Activated T-cell treated with anti-CD3 and anti-CD28 coated beads, Interleukin-2, amount 50 U/mL, for 72 hours (primary cell): ENCODE results near the gene SLC25A1. TPM values are rescaled to one million over a fixed set of nuclear protein-coding genes. Genes with fewer than 3 reads are reported as not detected.

Experiments used
- ATAC-seq, 2 donors: fragments of 150-1000 bp; cut with Tn5 transposase; replicated peaks in 1 of 2; 2 replicates each; pipeline ENCODE4 v1.10.0; 2021; ENCODE audit warnings: moderate library complexity in 2 of 2, mild to moderate bottlenecking in 1 of 2
- DNase-seq, 2 donors: peaks; one replicate each; pipeline ENCODE4 v3.0.0; 2021 to 2022; ENCODE audit warnings: mixed read lengths in 1 of 2
- H3K27ac Mint-ChIP-seq: one replicate; pipeline ENCODE4 v1.8.0; 2022; ENCODE audit warnings: mild to moderate bottlenecking, moderate library complexity, mixed read lengths
- H3K27me3 Mint-ChIP-seq: one replicate; pipeline ENCODE4 v1.8.0; 2022; ENCODE audit warnings: low read depth, mixed read lengths
- H3K36me3 Mint-ChIP-seq, 2 donors: one replicate each; pipeline ENCODE4 v1.8.0; 2022; ENCODE audit warnings: mixed read lengths in 2 of 2, mild to moderate bottlenecking in 1 of 2; ENCODE audit not compliant: insufficient read depth in 2 of 2
- H3K4me1 Mint-ChIP-seq: one replicate; pipeline ENCODE4 v1.8.0; 2022; ENCODE audit warnings: low read depth, mixed read lengths
- H3K4me3 Mint-ChIP-seq, 2 donors: one replicate each; pipeline ENCODE4 v1.8.0; 2022; ENCODE audit warnings: mild to moderate bottlenecking in 2 of 2, mixed read lengths in 2 of 2, moderate library complexity in 2 of 2
- H3K9me3 Mint-ChIP-seq, 2 donors: one replicate each; pipeline ENCODE4 v1.8.0; 2022; ENCODE audit warnings: mixed read lengths in 2 of 2
- total RNA-seq, 2 donors: library from RNA; stranded (reverse); gene quantifications; one replicate each; pipeline ENCODE4 v1.2.3, GENCODE V29; 2022

SLC25A1 gene
- total RNA-seq, 2 donors from 2014 or later: 34.3 TPM

GRCh38 chr22:19201130-19201868 is 22.8 kb upstream of the SLC25A1 start:
- Mint-ChIP-seq H3K4me3 (no peak overlapping the region), H3K9me3 (peaks cover 2% of the 10 kb centered on the region in 2 donors), H3K4me1 (no peaks in the 10 kb centered on the region), H3K27me3 (no peaks in the 10 kb centered on the region), H3K36me3 (no peaks in the 10 kb centered on the region), H3K27ac (no peak overlapping the region)
- DNase-seq (no peak), ATAC-seq (no peak)

- H3K27ac Mint-ChIP-seq: no peak overlapping the region
- DNase-seq: no peak
- H3K27me3 Mint-ChIP-seq: no peaks in the 10 kb centered on the region
- peaks cover 2% of the 10 kb centered on the region in 2 donors for H3K9me3 Mint-ChIP-seq
- H3K4me3 Mint-ChIP-seq: no peak overlapping the region
- H3K4me1 Mint-ChIP-seq: no peaks in the 10 kb centered on the region
- H3K36me3 Mint-ChIP-seq: no peaks in the 10 kb centered on the region
- ATAC-seq: no peak
Measured at GRCh38 chr22:19199479-19199878, 20.9 kb upstream of the SLC25A1 start.

- Mint-ChIP-seq H3K27me3 (no peaks in the 10 kb centered on the region), H3K4me1 (no peaks in the 10 kb centered on the region)
Measured at GRCh38 chr22:19197997-19198865, 19.7 kb upstream of the SLC25A1 start.

DNA sequence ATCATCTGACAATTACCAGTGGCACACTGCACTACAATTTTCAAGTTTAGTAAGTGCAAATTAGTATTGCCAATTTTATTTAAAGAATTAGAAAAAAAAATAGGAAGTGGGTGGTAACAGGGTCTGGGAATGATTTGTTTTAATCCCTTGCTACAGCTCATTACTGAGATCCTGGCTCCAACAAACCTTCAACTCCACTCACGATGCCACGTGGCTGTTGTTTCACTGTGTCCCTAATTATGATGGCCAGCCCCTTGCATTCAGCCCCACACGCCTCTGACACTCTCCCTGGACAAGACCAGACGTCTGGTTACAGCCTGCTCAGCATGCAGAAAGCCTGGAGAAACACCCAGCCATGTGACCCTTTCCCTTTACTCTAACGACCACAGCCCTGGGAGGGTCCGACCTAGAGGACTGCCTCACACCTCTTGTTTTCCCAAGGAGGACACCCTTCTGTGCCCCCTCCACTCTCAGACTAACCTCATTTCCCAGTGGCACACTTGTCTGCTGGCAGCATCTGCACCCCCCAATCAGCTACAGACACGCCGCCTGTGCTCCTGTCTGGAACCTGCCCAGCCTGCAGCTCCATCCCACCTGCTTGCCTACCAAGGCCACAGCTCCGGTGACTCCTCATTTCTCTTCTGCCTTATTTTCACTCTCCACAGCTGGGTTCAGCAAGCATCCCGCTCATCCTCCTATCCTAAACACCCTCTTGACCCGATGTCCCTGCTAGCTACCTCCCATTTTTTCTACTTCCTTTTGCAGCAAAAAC is 18.5 kb upstream of the SLC25A1 start:
- H3K4me1 Mint-ChIP-seq: no peaks in the 10 kb centered on the region
- H3K36me3 Mint-ChIP-seq: no peaks in the 10 kb centered on the region
- H3K27ac Mint-ChIP-seq: no peak overlapping the region
- no peak for ATAC-seq
- H3K9me3 Mint-ChIP-seq: no peaks in the 10 kb centered on the region
- no peak overlapping the region for H3K4me3 Mint-ChIP-seq
- H3K27me3 Mint-ChIP-seq: no peaks in the 10 kb centered on the region
- no peak for DNase-seq

More at GRCh38 chr22:19197997-19198865, 19.7 kb upstream of the SLC25A1 start:
- no peak for ATAC-seq
- DNase-seq: no peak
- Mint-ChIP-seq H3K4me3 (no peak overlapping the region), H3K36me3 (no peaks in the 10 kb centered on the region), H3K27ac (no peak overlapping the region), H3K9me3 (peaks cover 2% of the 10 kb centered on the region in 2 donors)

- H3K4me3 Mint-ChIP-seq: no peak overlapping the region
Measured at GRCh38 chr22:19195796-19196731, 17.5 kb upstream of the SLC25A1 start.

DNA sequence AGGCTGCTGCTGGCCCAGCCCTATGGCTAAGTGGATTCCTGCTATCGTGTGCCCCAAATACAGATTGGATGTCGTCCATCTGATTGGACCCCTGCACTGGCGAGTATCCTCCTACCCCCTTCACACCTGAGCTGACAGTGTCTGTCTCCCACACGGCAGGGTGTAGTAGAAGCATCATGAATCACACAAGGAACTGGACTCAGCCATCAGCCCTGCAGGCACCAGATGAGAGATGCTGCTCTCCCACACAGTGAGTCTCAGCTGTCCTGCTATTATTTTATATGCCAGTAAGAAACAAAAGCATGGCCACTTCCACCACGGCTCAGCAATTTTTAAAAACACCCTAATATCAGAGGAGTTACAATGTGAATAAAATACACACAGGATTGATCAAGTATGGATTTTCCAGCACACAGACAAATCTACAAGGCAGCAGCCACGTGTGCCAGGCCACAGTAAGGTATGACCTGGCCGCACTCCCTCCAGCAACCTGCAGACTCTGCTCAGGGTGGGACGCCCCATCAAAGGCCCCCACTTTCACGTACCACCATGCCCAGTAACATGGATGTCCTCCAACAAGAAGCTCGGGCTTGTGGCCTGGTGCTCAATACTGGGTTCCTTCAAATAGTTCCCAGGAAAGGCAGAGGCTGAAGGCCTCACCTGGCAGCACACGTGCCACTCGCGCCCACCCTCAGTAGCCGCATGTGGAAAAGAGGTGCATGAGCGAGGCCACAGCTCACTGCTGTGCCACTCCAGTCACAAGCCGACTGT is 16.4 kb upstream of the SLC25A1 start:
- no peaks in the 10 kb centered on the region for H3K36me3 Mint-ChIP-seq

More at GRCh38 chr22:19195796-19196731, 17.5 kb upstream of the SLC25A1 start:
- Mint-ChIP-seq H3K9me3 (no peaks in the 10 kb centered on the region), H3K27me3 (no peaks in the 10 kb centered on the region), H3K4me1 (no peaks in the 10 kb centered on the region), H3K27ac (no peak overlapping the region), H3K36me3 (no peaks in the 10 kb centered on the region)
- DNase-seq: no peak
- ATAC-seq: peak; percentile 40 to 53

DNA sequence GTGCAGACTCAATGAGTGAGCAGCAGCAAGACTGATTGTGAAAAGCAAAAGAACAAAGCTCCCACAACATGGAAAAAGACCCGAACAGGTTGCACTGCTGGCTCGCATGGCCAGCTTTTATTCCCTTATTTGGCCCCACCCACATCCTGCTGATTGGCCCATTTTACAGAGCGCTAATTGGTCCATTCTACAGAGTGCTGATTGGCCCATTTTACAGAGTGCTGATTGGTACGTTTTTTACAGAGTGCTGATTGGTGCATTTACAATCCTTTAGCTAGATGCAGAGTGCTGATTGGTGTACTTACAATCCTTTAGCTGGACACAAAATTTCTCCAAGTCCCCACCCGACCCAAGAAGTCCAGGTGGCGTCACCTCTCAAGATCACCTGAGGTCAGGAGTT is 15.3 kb upstream of the SLC25A1 start:
- DNase-seq (no peak), ATAC-seq (no peak)
- Mint-ChIP-seq H3K27me3 (no peaks in the 10 kb centered on the region), H3K4me1 (no peaks in the 10 kb centered on the region), H3K4me3 (no peak overlapping the region), H3K27ac (no peak overlapping the region), H3K9me3 (no peaks in the 10 kb centered on the region), H3K36me3 (no peaks in the 10 kb centered on the region)

More for the DNA sequence above, 16.4 kb upstream of the SLC25A1 start:
- DNase-seq (no peak), ATAC-seq (no peak)
- Mint-ChIP-seq H3K9me3 (no peaks in the 10 kb centered on the region), H3K4me3 (no peak overlapping the region), H3K27ac (no peak overlapping the region), H3K4me1 (no peaks in the 10 kb centered on the region), H3K27me3 (no peaks in the 10 kb centered on the region)

DNA sequence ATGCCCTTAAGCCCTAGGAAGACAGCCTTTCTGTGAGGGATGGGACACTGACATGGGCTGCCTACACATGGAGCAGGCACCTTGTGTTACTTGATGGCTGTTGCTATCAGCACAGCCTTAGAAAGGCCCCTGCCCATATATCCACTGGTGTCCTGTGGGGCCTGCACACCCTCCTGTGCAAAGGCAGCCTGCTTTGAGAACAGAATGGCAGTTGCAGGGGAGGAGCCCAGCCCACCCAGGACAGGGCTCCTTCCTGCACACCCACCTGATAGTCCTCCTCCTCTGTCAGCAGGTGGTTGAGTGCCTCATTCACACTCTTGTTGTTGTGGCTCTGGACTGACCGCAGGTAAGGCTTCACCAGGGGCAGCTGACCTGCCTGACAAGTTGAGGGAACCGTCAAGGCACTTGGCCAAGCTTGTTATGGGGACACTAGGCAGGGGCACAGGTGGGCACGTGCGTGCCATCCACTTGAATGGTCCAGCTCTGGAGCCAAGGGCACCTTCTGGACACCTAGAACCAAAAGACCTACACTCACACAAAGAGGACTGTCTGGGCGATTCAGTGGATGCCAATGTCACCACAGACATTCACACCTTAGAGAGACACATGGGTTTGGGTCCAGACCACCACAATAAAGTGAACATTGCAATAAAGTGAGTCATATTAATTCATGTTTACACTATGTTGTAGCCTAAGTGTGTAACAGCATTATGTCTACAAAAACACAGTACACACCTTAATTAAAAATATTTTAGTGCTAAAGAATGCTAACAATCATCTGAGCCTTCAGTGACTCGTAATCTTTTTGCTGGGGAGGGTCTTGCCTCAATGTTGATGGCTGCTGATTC is 9.4 kb upstream of the SLC25A1 start:
- H3K27ac Mint-ChIP-seq: no peak overlapping the region
- H3K27me3 Mint-ChIP-seq: no peaks in the 10 kb centered on the region
- DNase-seq: no peak

GRCh38 chr22:19184276-19184997 is 5.9 kb upstream of the SLC25A1 start:
- no peak for ATAC-seq
- H3K27ac Mint-ChIP-seq: no peak overlapping the region
- DNase-seq: no peak
- no peak overlapping the region for H3K4me3 Mint-ChIP-seq
- H3K9me3 Mint-ChIP-seq: no peaks in the 10 kb centered on the region
- H3K36me3 Mint-ChIP-seq: no peaks in the 10 kb centered on the region
- no peaks in the 10 kb centered on the region for H3K27me3 Mint-ChIP-seq
- H3K4me1 Mint-ChIP-seq: peaks cover 25% of the 10 kb centered on the region

More for the DNA sequence above, 9.4 kb upstream of the SLC25A1 start:
- Mint-ChIP-seq H3K36me3 (no peaks in the 10 kb centered on the region), H3K4me1 (no peaks in the 10 kb centered on the region), H3K4me3 (no peak overlapping the region), H3K9me3 (no peaks in the 10 kb centered on the region)
- ATAC-seq: no peak

DNA sequence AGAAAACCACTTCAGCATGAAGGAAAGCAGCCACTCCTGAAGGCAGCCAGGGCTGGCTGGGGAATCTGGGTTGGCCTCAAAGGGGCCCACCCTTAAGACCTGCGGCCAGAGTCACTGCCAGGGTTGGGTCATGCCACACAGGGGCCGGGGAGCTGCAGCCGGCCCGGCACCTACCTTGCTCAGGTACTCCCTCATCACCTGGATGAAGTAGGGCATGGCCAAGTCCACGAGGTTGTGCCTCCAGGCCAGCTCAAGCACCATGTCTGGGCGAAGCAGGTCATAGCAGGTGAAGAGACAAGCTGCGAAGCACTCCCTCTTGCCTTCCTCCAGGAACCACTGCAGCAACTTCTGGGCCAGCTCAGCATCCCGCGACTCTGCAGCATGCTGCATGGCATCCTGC is 4.7 kb upstream of the SLC25A1 start:
- no peak for DNase-seq
- Mint-ChIP-seq H3K27ac (no peak overlapping the region), H3K27me3 (no peaks in the 10 kb centered on the region), H3K4me3 (no peak overlapping the region), H3K36me3 (no peaks in the 10 kb centered on the region), H3K9me3 (no peaks in the 10 kb centered on the region), H3K4me1 (peaks cover 28% of the 10 kb centered on the region)
- ATAC-seq: no peak
